ENCODE data around the gene IGLL1. TPM values are rescaled to one million over a fixed set of nuclear protein-coding genes. Genes with fewer than 3 reads are reported as not detected.
"Not testable (repeated sequence)": the region's sequence is repeated elsewhere in the genome, so short reads cannot be mapped to it uniquely, and the experiment has no call there.

IGLL1 gene
- total RNA-seq, 2 experiments from 2014 or later, result not detected

- CTCF ChIA-PET, POLR2A ChIA-PET: not testable (repeated sequence)
Measured at GRCh38 chr22:23595904-23596303, 15.8 kb upstream of the IGLL1 start.

DNA sequence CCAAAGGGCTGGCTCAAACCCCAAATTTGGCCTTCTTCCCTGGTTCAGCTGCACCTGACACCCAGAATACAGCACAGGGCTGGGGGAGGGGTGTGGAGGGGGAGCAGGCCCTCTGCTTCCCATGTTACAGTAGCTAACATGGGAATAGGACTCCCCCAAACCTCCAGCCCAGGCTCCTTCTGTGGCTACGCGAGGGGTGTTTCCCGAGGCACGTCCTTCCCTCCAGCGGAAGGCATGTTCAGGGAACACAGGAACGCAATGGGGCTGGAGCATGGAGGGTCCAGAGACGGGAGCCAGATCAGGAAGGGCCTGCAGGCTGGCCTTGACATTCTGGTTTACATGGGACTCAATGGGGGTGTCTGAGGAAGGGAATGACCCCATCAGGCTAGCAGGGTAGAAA lies 11.8 kb upstream of the IGLL1 start:
- POLR2A ChIA-PET, result no interaction called here
- CTCF ChIA-PET, result interaction anchor here (0.6 to 1.4 kb wide), 4 partner anchors 9 to 220 kb away, joined by 3 to 4 read pairs (median 3); no protein-coding TSS in a partner anchor

DNA sequence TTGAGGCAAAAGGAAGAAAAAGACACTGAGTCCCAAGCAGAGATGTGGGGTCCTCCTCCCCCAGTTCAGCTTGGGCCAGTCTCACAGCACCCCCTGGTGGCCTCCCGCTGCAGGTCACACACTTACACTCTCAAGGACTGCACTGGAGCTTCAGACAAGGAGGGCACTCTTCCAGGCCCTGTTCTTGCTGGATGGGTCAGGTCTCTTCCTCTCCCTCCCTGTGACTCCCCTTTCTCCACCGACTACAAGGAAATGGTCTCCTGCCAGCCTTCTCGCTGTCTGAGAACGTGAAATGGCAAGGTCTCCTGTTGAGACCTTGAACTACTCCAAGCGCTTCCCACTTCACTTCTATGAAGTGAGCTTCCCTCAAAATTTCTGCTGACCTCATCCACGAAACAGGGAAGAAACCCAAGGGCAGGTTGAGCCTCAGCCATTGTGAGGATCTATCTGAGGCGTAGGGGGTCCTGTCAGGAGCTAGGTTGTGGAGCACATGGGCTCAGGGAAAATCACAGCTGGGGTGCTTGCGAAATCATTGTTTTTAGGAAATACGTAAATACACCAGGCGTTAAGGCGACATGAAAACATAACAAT lies 11.2 kb upstream of the IGLL1 start:
- ChIA-PET CTCF (interaction anchor here (0.6 to 1.4 kb wide), 6 partner anchors 8 to 220 kb away, joined by 3 to 6 read pairs (median 3); no protein-coding TSS in a partner anchor), POLR2A (no interaction called here)

GRCh38 chr22:23583836-23584235 lies 3.7 kb upstream of the IGLL1 start:
- CTCF ChIA-PET, result interaction anchor here (1.4 kb wide), 1 partner anchor 7 kb away, joined by 4 read pairs; no protein-coding TSS in a partner anchor
- POLR2A ChIA-PET, result no interaction called here

DNA sequence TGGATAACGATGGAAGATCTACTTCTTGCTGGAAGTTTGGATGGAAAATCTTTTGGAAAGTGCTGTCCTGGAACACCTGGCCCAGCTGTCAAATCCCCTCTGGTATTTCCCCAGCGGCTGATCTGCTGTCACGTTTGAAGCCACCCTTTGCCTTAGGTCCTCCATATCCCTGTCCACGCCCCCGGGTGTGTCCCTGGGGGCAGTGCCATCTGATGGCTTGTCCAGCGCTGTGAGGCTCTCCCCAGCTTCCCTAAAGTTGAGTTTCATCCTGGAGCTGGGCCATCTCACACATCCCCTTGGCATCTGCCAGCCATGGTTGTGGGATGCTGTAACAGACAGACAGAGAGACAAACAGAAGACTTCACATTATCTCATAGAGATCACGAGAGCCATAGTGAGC lies 3.1 kb upstream of the IGLL1 start:
- ChIA-PET CTCF (interaction anchor here (1.4 kb wide), 1 partner anchor 8 kb away, joined by 4 read pairs; no protein-coding TSS in a partner anchor), POLR2A (no interaction called here)

DNA sequence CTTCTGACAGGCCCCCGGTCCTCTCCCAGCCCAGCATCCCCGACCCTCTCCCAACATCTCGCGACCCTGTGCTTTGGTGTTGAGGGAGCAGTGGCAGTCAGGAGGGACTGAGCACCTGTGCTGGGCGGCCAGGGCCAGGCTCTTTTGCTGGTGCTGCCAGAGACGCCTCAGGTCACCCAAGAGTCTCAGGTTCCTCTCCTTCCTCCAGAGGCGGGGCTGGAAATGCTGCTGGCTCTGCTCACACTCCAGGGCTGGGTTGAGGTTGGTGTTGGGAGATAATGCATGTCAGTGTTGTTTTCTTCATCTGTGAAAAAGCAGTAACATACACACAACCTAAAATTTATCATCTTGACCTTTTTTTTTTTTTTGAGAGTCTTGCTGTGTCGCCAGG lies 1.2 kb upstream of the IGLL1 start:
- ChIA-PET CTCF (interaction anchor here (0.7 to 1.5 kb wide), 2 partner anchors 10 to 186 kb away, joined by 3 to 4 read pairs; partner anchors contain the start of gene CHCHD10), POLR2A (no interaction called here)

DNA sequence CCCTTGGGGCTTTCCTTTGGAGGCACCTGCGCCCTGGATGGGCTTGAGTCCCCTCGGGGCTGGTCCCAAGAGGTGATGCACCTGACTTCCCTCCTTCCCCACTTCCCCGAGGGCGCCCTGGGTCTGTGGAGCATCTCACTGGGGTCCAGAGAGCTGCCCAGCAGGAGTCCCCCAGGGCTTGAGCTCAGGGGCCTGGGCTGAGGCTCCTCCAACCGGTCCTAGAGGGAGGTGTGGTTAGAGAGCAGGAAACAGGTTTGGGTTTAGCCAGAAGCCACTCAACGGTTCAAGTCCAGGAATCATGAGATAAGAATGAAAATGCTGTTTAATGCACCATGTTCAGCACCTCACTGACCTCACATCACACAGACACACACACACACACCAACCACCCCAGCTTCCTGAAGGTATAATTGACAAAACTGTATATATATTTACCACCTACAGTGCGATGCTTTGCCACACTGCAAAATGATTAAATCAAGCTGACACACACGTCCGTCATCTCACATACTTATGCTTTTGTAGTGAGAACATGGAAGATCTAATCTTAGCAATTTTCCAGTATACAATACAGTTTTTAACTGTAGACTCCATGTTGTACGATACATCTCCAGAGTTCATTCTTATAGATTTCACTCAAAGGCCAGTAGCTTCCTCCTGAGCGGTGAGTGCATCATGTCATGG lies 628 bp upstream of the IGLL1 start:
- CTCF ChIA-PET, result interaction anchor here (1.5 kb wide), 1 partner anchor 11 kb away, joined by 3 read pairs; no protein-coding TSS in a partner anchor
- POLR2A ChIA-PET, result no interaction called here

DNA sequence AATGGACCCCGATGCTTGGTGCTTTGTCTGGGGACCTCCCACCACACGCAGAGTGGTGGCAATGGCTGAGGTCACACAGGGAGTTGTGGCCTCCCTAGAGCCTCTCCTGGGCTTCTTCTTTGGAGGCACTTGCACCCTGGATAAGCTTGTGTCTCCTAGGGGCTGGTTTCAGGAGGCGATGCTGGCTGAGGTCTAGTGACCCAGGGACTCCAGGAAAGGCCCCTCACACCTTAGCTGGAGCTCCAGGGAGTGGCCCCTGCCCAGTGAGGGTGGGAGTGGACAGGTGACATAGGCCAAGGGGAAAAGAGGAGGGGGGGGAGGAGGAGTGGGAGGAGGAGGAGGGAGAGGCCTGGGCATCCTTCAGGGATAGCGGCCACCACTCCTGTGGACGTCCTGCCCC lies 810 bp downstream of the IGLL1 start:
- ChIA-PET CTCF (no interaction called here), POLR2A (no interaction called here)

DNA sequence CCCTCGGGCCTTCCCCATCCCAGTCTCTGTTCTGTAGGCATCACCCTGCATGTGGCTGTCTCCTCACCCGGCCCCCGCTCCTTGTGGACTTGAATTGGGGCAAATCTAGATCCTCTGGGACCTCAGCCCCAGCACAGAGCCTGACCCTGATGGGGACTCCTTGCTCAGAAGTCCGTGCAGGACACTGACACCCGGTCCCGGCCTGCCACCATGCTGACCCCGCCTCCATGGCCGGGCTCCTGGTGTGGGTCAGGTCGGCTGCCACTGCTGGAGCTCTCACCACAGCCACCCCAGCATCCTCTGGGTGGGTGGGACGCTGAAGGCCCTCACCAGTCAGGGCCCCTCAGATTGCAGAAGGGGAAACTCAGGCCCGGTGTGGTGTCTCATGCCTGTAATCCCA lies 1.8 kb downstream of the IGLL1 start:
- POLR2A ChIA-PET, result no interaction called here
- CTCF ChIA-PET, result no interaction called here

- POLR2A ChIA-PET, result no interaction called here
- CTCF ChIA-PET, result interaction anchor here (0.6 kb wide), 1 partner anchor 114 kb away, joined by 3 read pairs; the partner anchor contains the start of gene RGL4
Measured at GRCh38 chr22:23576681-23577080, 3.4 kb downstream of the IGLL1 start.

DNA sequence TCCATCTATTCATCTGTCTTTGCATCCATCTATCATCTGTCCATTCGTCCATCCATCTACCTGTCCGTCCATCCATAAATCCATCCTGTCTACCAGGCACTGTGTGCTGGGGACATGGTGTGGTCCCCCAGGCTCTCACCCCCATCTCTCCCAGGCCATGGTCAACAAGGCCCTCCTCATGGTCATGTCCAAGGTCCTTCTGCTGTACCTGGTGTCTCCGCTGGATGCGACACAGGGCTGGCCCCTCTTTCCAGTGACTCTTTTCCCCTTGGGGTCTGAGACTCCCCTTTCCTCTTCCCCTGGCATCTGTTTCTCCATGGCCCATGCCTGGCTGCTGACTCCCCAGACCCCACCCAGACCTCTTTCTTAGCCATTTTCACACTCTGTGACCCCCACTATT lies 4.5 kb downstream of the IGLL1 start:
- POLR2A ChIA-PET, result no interaction called here
- CTCF ChIA-PET, result no interaction called here

DNA sequence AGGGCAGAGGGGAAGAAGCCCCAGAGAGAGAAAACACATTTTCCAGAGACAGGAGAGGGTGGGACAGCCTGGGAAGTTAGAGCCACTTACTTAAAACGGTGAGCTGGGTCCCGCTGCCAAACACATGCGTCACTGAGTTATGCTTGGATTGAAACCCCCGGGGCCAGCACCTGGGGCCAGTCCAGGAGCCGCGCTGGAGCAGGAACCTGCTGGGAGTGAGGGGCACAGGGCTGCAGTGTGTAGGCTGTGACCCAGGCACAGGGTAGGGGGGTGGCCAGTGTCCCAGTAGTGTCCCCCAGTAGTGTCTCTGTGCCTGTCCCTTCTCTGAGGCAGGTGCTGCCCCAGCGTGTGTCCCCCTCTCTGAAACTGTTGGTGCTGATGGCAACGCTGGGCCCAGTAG lies 5.2 kb downstream of the IGLL1 start:
- CTCF ChIA-PET, result no interaction called here
- POLR2A ChIA-PET, result no interaction called here

DNA sequence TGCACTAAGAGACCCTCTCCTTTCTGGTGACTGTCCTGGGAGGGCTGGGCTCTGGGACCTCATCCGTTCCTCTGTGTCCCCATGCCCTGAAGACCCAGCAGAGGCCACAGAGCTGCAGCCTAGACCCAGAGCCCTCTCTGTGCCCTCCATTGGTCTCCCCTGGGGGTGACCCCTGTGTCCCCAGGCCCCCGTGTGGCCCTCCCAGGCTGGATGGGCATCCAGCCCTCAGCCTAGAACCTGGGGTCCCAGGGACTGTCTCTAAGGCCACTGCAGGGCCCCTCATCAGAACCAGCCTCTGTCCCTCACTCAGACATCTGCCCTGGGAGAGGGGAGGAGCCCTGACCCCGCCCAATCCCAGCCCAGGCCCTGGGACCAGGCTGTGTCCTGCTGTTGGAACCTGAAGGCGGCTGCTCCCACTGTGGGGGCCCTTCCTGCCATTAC lies 5.7 kb downstream of the IGLL1 start:
- POLR2A ChIA-PET, result no interaction called here
- CTCF ChIA-PET, result no interaction called here

DNA sequence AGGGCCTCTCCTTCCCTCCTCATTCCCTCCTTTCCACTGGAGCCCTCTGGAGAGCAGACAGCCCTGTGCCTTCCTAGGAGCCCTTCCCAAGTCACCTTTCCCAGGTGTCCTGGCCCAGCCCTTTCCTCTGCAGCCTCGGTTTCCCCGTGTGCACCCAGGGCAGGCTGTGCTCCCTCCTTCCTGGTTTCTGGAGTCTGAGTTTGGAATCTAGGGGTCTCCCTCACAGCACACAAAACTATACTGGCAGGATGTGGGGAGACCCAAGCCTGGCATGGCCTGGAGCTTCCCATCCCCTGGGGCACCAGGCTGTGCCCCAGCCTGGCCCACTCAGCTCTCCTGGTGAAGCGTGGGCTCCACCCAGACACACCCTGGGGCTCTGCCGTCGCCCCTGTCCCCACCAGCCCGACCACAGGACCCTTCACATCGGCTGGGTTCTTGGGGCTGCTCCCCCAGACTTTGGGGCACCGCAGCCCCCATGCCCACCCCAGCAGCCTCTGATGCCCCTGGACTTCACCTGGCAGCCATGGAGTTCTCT lies 6.3 kb downstream of the IGLL1 start:
- CTCF ChIA-PET, POLR2A ChIA-PET: not testable (repeated sequence)

DNA sequence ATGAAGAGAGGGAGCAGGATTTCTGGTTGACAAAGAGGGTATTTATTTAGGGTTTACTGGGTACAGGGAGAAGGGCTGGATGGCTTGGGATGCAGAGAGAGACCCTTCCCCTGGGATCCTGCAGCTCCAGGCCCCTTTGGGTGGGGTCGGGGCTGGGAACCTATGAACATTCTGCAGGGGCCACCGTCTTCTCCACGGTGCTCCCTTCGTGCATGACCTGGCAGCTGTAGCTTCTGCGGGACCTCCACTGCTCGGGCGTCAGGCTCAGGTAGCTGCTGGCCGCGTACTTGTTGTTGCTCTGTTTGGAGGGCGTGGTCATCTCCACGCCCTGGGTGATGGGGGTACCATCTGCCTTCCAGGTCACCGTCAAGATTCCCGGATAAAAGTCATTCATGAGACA lies 7.0 kb downstream of the IGLL1 start:
- POLR2A ChIA-PET, CTCF ChIA-PET: not testable (repeated sequence)

DNA sequence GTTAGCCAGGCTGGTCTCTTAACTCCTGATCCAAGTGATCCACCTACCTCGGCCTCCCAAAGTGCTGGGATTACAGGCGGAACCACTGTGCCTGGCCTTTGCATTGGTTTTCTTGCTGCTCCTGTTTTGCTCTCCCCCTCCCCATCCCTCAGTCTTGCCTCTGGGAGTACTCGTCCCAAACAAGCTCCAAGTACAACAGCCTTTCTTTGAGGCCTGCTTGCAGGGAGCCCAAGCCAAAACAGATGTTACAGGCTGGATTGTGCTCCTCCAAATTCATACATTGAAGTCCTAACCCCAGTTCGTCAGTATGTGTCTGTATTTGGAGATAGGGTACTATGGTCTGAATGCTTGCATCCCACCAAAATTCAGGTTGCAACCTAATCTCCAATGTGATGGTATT lies 8.6 kb downstream of the IGLL1 start:
- ChIA-PET POLR2A (no interaction called here), CTCF (no interaction called here)

DNA sequence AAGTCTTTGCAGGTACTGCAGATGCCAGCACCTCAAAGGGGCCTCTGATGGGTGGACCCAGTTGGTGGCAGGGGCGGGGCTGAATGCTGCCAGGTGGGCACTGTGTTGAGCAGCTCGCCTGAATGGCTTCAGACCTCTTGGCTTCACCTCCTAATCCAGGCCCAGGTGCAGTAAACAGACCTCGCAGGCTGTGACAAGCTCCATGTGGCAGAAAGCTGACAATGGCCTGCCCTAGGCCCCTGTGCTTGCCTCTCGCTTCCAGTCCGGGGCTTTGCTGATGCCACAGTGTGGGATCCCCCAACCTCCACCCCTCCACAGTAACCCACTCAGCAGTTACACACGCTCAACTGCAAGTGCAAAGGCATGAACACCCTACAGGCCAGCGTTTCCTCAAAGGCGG lies 9.4 kb downstream of the IGLL1 start:
- CTCF ChIA-PET, result no interaction called here

GRCh38 chr22:23569716-23570115 lies 10.4 kb downstream of the IGLL1 start:
- ChIA-PET CTCF (no interaction called here), POLR2A (no interaction called here)

More for the DNA sequence above, 9.4 kb downstream of the IGLL1 start:
- POLR2A ChIA-PET, result no interaction called here

- POLR2A ChIA-PET, result no interaction called here
- CTCF ChIA-PET, result no interaction called here
Measured at GRCh38 chr22:23569291-23569690, 10.8 kb downstream of the IGLL1 start.

DNA sequence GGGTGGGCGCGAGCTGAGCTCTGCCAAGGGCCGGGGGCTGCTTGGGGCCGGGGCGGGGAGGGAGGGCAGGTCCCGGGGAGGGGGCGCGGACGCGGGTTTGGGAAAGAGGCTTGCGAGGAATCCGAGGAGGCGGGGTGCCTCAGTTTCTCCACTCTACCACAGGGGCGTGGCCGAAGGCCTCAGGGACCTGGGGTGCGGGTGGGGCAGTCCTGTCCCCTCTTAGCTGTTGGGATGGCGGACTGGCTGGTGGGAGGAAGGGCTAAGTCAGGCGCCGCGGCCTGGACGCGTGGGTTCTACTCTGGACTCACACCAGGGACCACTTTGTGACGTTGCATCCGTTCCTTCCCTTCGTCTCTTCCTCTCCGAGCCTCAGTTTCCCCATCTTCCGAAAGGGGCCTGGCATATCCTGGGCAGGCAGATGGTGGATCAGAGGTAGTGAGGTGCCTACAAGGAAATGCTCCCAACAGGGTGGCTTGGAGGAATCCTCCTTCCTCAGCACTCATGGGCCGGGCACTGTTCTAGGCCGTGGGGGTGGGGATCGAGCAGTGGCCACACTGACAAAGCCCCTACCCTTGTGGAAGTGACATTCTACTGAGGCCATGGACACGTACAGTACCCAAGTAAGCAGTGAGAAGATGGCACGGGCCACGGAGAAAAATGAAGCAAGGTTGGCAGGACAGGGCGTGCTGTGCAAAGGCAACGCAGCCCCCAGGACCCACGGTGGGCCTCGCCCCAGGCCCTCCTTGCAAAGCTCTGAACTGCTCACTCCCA lies 13.2 kb downstream of the IGLL1 start:
- ChIA-PET POLR2A (no interaction called here), CTCF (no interaction called here)

All from activated CD8-positive, alpha-beta memory T cell treated with anti-CD3 and anti-CD28 coated beads for 36 hours (primary cell).